GM12892 (cell line): Measurements from ENCODE around the gene SEC24B.

Experiments
- POLR2A ChIP-seq: IDR thresholded peaks from 2 replicates; pipeline ENCODE4 v1.6.1; 2011; ENCODE audit warnings: low read depth, low read length, control low read depth
- POLR2AphosphoS5 ChIP-seq: IDR thresholded peaks from 2 replicates; pipeline ENCODE4 v1.6.1; 2011; ENCODE audit warnings: low read depth, low read length, control low read depth

DNA sequence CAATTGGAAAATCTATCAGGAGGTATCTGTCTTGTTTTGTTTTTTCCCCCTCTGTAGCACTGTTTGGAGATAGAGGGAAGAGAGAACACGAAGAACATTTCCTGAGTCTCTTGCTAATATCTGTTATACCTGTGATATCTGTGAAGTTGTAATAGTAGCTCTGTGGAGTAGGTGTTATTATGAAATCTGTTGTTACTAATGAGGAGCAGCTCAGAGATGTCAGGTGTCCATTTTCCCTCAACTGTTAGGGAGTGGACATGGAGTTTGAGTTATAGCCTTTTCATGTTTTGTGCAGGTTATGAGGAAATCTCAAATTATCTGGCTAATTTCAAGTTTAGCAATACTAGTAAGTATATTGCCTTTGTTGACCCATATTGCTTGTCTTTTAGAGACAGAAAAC is 52.4 kb downstream of the SEC24B start:
- TF ChIP-seq POLR2AphosphoS5 (no peak), POLR2A (no peak)
